HG02610 (cell line): ENCODE results near the gene FERMT2.

Experiments used
- ATAC-seq: cut with Tn5 transposase; IDR thresholded peaks from one replicate; pipeline ENCODE4 v1.9.1; 2021; ENCODE audit warnings: mild to moderate bottlenecking, moderate library complexity; ENCODE audit not compliant: unreplicated experiment

FERMT2 gene

GRCh38 chr14:52902971-52903619, 47.8 kb downstream of the FERMT2 start:
- ATAC-seq = no peak

- ATAC-seq = no peak
These were observed 49.4 kb downstream of the FERMT2 start for GRCh38 chr14:52901357-52901980.

DNA sequence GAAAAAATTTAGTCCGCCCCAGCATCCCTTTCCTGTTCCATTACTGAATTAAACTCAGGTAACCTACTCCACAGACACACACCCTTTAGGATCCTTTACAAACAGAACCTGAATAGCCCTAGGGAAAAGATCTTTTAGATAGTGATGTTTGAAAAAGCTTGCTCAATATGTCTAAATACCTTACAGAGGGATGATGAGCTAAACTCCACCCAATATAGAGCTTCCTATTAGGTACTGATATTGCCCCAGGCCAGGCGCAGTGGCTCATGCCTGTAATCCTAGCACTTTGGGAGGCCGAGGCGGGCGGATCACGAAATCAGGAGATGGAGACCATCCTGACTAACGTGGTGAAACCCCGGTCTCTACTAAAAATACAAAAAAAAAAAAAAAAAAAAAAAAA, 50.1 kb downstream of the FERMT2 start:
- ATAC-seq = no peak

DNA sequence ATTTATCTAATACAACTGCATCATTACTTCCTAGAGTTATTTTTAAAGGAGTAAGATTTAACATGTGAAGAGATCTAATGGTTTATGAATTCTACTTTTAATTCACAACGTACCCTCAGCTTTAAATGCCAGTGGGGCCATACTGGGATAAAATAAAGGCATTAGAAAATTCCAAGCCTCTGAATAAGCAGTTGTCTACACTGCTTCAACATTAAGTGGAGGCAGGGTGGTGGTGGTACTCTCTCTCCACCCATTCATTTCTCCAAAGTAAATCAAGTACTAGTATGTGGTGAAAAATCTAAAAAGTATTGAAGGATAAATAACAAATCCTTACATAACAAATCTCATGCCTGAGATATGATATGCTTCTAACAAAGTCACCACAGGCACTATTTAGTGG, 52.4 kb downstream of the FERMT2 start:
- ATAC-seq = no peak

DNA sequence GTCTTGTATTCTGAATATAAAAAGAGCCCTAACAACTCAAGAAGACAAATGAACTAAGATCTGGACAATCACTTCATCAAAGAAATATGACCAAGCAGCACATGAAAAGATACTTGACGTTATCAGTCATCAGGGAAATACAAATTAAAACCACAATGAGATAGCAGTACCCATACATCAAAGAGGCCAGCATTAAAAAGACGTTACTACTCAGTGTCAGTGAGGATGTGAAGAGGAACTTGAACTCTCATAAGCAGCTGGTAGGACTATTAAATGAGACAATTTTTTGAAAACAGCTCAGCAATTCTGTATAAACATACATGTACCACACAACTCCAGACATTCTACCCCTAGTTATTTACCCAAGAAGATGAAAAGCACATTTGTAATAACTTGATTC, 55.9 kb downstream of the FERMT2 start:
- ATAC-seq = no peak

DNA sequence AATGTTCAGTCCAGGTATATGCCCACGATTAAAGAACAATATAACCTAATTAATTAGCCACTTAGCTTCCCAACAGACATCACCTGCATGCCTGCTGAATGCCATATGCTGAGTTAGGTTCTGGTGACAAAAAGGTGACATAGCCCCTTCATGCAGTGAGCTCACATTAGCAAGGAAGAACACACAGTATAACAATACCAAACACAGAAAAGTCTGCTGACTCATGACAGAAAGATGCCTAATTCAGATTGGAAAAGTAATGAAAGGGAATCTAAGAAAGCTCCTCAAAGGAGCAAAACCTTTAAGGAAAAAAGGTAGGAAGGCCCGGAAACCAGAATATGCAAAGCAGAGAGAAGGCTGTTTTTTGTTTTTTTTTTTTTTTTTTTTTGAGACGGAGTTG, 59.0 kb downstream of the FERMT2 start:
- no peak for ATAC-seq

DNA sequence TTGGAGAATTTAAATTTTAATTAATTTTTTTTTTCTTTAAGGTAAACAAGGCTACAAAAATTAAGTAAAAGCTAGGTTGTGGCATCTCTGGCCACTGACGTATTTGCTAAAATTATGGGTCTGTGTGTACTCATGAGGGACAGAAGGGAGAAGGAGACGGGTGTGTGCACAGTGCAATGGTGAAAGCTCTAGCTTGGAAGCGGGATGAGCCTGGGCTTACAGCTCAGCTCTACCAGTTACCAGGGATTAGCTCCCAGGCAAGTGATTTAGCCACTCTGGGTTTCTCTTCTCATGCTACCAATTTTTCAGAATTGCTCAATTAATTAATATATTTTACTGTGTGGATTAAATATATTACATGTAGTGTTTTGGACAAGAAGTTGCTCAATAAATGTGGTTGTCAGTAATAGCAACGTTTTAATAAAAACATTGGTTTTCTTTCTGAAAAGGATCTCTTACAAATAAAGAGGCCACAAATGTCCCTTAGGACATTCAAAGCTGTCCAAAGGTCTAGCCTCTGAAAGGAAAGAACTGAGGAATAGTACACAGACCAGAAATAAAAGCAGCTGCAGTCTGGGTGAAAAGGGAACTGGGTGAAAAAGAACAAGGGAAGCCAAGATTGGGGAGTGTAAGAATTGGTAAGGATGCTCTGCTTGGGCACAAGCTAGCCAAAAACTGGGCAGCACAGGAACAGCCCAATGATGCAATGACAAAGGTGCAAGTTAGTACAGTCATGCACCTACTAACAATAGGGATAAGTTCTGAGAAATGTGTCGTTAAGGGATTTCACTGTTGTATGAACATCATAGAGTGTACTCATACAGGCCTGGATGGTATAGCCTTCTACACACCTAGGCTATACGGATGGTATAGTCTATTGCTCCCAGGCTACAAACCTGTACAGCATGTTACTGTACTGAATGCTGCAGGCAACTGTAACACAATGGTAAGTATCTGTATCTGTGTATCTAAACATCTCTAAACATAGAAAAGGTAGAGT, 61.7 kb downstream of the FERMT2 start:
- no peak for ATAC-seq

GRCh38 chr14:52888159-52888558, 62.7 kb downstream of the FERMT2 start:
- ATAC-seq = no peak

GRCh38 chr14:52885230-52885629, 65.6 kb downstream of the FERMT2 start:
- no peak for ATAC-seq

DNA sequence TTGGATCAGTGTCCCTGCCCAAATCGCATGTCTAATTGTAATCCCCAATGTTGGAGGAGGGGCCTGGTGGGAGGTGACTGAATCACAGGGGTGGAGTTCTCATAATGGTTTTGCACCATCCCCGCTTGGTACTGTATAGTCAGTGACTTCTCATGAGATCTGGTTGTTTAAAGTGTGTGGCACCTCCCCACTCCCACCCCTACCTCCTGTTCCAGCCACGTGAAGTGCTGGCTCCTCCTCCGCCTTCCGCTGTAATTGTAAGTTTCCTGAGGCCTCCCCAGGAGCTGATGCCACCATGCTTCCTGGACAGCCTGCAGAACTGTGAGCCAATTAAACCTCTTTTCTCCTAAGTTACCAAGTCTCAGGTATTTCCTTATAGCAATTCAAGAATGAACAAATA, 67.2 kb downstream of the FERMT2 start:
- ATAC-seq = no peak

- ATAC-seq = no peak
These were observed 68.0 kb downstream of the FERMT2 start for GRCh38 chr14:52882824-52883223.

GRCh38 chr14:52879958-52880357, 70.9 kb downstream of the FERMT2 start:
- no peak for ATAC-seq

DNA sequence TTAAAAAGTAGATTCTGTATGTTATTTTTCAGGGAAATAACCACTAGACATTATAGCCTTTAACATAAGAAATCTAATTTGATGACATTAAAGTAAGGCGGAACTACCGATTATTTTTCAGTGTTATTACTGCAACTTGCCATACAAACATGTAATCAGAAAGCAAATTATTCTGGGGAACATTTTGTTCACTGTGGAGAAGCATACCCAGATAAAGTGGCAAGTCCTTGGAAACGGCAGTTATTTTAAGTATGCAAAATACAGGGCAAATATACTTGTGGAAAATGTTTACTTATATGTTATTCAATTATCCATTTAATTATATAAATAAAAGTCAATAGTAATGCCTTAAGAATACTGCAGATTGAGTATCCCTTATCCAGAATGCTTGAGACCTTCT, 71.9 kb downstream of the FERMT2 start:
- no peak for ATAC-seq

DNA sequence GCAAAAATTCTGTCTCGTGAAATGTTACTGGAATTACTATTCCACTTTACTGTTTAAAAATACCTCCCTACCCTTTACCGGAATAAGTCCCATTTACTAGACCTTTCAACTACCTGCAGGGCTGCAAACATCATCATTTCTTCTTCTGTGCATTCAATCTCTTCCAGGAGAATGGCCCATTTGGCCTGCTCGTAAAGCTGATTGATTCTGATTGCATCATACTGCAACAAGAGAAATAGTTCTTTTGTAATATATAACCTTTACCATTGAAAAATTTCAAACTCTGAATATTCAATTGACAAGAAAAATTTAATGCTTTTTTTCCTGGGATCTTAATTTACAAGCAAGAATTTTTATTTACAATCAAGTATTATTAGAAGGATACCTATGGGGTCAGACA, 72.4 kb downstream of the FERMT2 start:
- ATAC-seq = no peak

- no peak for ATAC-seq
These were observed 73.2 kb downstream of the FERMT2 start for GRCh38 chr14:52877628-52878027.

GRCh38 chr14:52876806-52877205, 74.0 kb downstream of the FERMT2 start:
- no peak for ATAC-seq

DNA sequence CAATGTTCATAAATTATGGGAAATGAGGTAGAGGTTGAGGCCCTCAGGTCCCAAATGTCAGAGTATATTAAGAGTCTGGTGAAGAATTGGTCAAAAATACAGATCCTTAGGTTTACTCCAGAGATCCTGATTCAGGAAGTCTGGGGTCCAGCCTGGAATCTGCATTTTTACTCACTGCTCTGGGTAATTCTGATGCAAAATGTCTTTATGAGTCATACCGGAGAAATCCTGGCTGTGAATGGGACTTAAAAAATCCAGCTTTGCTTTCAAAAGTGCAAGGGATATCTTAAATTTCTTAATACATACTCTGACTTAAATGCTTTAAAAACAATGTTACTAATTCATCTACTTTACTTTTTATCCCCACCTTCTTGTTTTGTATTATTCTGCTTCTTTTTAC, 74.5 kb downstream of the FERMT2 start:
- ATAC-seq = no peak

DNA sequence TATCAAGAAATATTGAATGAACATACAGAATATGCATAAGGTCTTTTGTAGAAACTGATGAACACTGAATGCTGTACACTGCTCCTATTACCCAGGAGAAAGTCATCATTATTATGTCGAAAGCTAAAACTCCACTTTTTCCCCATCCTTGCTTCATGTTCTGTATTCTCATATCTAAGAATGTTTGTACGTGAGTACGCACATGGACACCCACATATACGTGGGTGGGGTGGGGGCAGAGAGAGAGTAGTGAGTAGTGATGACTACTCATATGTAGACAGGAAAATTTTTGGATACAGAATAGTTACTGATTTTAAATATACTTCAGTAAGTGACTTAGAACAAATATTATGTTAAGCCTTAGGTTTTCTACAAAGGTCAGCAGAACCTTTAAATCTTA, 75.1 kb downstream of the FERMT2 start:
- no peak for ATAC-seq

GRCh38 chr14:52874389-52874788, 76.5 kb downstream of the FERMT2 start:
- ATAC-seq = no peak

DNA sequence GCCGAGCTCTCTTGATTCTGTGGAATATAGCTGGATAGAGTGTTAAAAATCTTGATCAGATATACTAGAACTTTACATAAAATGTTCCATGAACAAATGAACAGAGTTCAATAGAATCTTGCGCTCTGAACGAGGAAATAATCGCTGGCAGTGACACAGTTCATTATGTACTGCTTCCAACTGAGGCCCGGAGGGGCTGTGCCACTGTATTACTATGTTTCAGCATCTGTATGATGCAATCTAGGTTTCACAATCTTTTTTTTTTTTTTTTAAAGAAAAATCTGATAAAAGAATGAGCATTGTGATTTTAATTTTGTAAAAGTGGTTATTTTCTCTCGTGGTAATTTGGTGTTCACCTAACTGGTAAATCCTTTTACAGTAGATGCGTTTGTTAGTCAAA, 77.2 kb downstream of the FERMT2 start:
- no peak for ATAC-seq

DNA sequence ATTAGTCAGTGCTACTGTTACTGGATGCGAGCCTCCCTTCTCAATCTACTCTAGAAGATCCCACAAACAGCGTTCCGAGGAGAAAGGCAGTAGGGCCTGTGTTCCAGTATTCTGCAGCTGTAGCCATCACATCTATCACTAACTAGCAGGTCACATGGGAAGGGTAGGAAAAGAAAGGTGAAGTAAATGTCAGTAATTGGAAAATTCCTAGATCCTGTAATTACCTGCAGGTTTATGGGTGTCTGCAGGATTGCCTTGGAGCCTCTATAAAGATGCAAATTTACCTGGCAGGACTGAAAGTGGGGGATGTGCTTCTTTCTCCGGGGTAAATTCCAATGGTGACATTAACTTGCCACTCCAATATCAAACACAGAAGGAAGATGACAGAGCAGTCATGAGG, 77.8 kb downstream of the FERMT2 start:
- ATAC-seq = no peak

DNA sequence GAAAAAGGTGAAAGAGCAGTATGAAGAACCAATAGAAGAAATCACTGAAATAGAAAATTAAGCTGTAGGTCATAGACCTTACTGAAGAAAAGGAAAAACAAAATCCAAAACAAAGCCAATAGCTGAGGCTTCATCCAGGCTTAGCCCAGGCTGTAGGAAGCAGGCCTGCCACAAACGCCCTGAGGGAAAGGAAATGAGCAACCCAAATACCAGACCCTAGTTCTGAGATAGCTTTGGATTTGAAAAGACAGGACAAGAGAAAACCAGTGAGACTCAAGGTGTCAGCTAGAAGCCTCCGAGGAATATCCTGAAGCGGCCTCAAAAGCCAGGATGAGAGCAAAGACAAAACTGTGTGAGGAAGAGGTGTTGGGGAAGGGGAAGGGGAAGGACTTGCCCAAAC, 79.2 kb downstream of the FERMT2 start:
- ATAC-seq = no peak
